ENCODE results near the gene ADARB2.

The ADARB2 gene

GRCh38 chr10:1564791-1565190 is 172.5 kb downstream of the ADARB2 start:
- no peak for TF ChIP-seq CTCF (IDR thresholded peaks at IDR 0.05; ENCODE audit: control insufficient read depth, insufficient read depth, low read depth, low read length, missing control alignments)

GRCh38 chr10:1563028-1563427 is 174.3 kb downstream of the ADARB2 start:
- no peak for DNase-seq (ENCODE audit: low read depth)
- H3K4me3 ChIP-seq (ENCODE audit: control insufficient read depth, low read depth, low read length) = no peak overlapping the region
- TF ChIP-seq CTCF (IDR thresholded peaks at IDR 0.05; ENCODE audit: control insufficient read depth, insufficient read depth, low read depth, low read length, missing control alignments) = no peak

More at GRCh38 chr10:1564791-1565190, 172.5 kb downstream of the ADARB2 start:
- no peak for DNase-seq (ENCODE audit: low read depth)
- H3K4me3 ChIP-seq (ENCODE audit: control insufficient read depth, low read depth, low read length) = no peak overlapping the region

GRCh38 chr10:1561731-1562337 is 175.5 kb downstream of the ADARB2 start:
- no peak overlapping the region for H3K4me3 ChIP-seq (ENCODE audit: control insufficient read depth, low read depth, low read length)
- TF ChIP-seq CTCF (IDR thresholded peaks at IDR 0.05; ENCODE audit: control insufficient read depth, insufficient read depth, low read depth, low read length, missing control alignments) = no peak
- no peak for DNase-seq (ENCODE audit: low read depth)

GRCh38 chr10:1560535-1561192 is 176.7 kb downstream of the ADARB2 start:
- no peak for DNase-seq (ENCODE audit: low read depth)
- TF ChIP-seq CTCF (IDR thresholded peaks at IDR 0.05; ENCODE audit: control insufficient read depth, insufficient read depth, low read depth, low read length, missing control alignments) = no peak
- H3K4me3 ChIP-seq (ENCODE audit: control insufficient read depth, low read depth, low read length) = no peak overlapping the region

- no peak for TF ChIP-seq CTCF (IDR thresholded peaks at IDR 0.05; ENCODE audit: control insufficient read depth, insufficient read depth, low read depth, low read length, missing control alignments)
- no peak for DNase-seq (ENCODE audit: low read depth)
- no peak overlapping the region for H3K4me3 ChIP-seq (ENCODE audit: control insufficient read depth, low read depth, low read length)
Measured at GRCh38 chr10:1559761-1560160, 177.6 kb downstream of the ADARB2 start.

GRCh38 chr10:1559311-1559710 is 178.0 kb downstream of the ADARB2 start:
- no peak for TF ChIP-seq CTCF (IDR thresholded peaks at IDR 0.05; ENCODE audit: control insufficient read depth, insufficient read depth, low read depth, low read length, missing control alignments)
- H3K4me3 ChIP-seq (ENCODE audit: control insufficient read depth, low read depth, low read length) = no peak overlapping the region
- no peak for DNase-seq (ENCODE audit: low read depth)

Measured in AG09309 (cell line).